Activated naive CD4-positive, alpha-beta T cell treated with anti-CD3 and anti-CD28 coated beads, Interleukin-2, amount 50 U/mL, for 24 hours (primary cell): ENCODE data around the gene C13orf42.

Experiments used
- H3K27ac Mint-ChIP-seq: one replicate; pipeline ENCODE4 v1.8.0; 2021; ENCODE audit warnings: mild to moderate bottlenecking, mixed read lengths
- H3K27me3 Mint-ChIP-seq: one replicate; pipeline ENCODE4 v1.8.0; 2021; ENCODE audit warnings: mixed read lengths
- H3K36me3 Mint-ChIP-seq: one replicate; pipeline ENCODE4 v1.8.0; 2021; ENCODE audit warnings: mixed read lengths
- H3K4me1 Mint-ChIP-seq: one replicate; pipeline ENCODE4 v1.8.0; 2021; ENCODE audit warnings: mixed read lengths
- H3K4me3 Mint-ChIP-seq: one replicate; pipeline ENCODE4 v1.8.0; 2021; ENCODE audit warnings: mild to moderate bottlenecking, mixed read lengths
- H3K9me3 Mint-ChIP-seq: one replicate; pipeline ENCODE4 v1.8.0; 2021; ENCODE audit warnings: mixed read lengths

C13orf42 gene

GRCh38 chr13:51111174-51111573 is at the start of gene C13orf42:
C13orf42 (minus strand) TSS chr13:51111274; CDS start chr13:51111209, 65 bp downstream.
- Mint-ChIP-seq H3K9me3 (no peaks in the 10 kb centered on the region), H3K4me3 (no peak within 1 kb of the TSS), H3K27me3 (peaks cover 3% of the 10 kb centered on the region), H3K27ac (no peak within 1 kb of the TSS), H3K36me3 (no peaks in the 10 kb centered on the region), H3K4me1 (no peaks in the 10 kb centered on the region)

GRCh38 chr13:51158880-51159518 is 47.9 kb upstream of the C13orf42 start:
- no peaks in the 10 kb centered on the region for H3K36me3 Mint-ChIP-seq
- no peaks in the 10 kb centered on the region for H3K4me1 Mint-ChIP-seq
- H3K27me3 Mint-ChIP-seq = peaks cover 3% of the 10 kb centered on the region
- H3K27ac Mint-ChIP-seq = no peak overlapping the region
- no peaks in the 10 kb centered on the region for H3K9me3 Mint-ChIP-seq
- H3K4me3 Mint-ChIP-seq = no peak overlapping the region

GRCh38 chr13:51158365-51158764 is 47.3 kb upstream of the C13orf42 start:
- Mint-ChIP-seq H3K36me3 (no peaks in the 10 kb centered on the region), H3K27me3 (peaks cover 1% of the 10 kb centered on the region), H3K27ac (no peak overlapping the region), H3K4me1 (no peaks in the 10 kb centered on the region), H3K4me3 (no peak overlapping the region), H3K9me3 (no peaks in the 10 kb centered on the region)

GRCh38 chr13:51156648-51157047 is 45.6 kb upstream of the C13orf42 start:
- H3K4me3 Mint-ChIP-seq = no peak overlapping the region
- H3K9me3 Mint-ChIP-seq = no peaks in the 10 kb centered on the region
- H3K27me3 Mint-ChIP-seq = peaks cover 4% of the 10 kb centered on the region
- H3K27ac Mint-ChIP-seq = no peak overlapping the region
- H3K36me3 Mint-ChIP-seq = no peaks in the 10 kb centered on the region
- no peaks in the 10 kb centered on the region for H3K4me1 Mint-ChIP-seq

- Mint-ChIP-seq H3K9me3 (no peaks in the 10 kb centered on the region), H3K36me3 (no peaks in the 10 kb centered on the region), H3K27ac (no peak overlapping the region), H3K4me1 (no peaks in the 10 kb centered on the region), H3K4me3 (no peak overlapping the region), H3K27me3 (peaks cover 6% of the 10 kb centered on the region)
Observed at GRCh38 chr13:51155776-51156515, 44.9 kb upstream of the C13orf42 start.

- Mint-ChIP-seq H3K27me3 (peaks cover 7% of the 10 kb centered on the region), H3K4me1 (no peaks in the 10 kb centered on the region), H3K27ac (no peak overlapping the region), H3K4me3 (no peak overlapping the region), H3K36me3 (no peaks in the 10 kb centered on the region), H3K9me3 (no peaks in the 10 kb centered on the region)
Observed at GRCh38 chr13:51155161-51155560, 44.1 kb upstream of the C13orf42 start.

- H3K9me3 Mint-ChIP-seq = no peaks in the 10 kb centered on the region
- no peaks in the 10 kb centered on the region for H3K36me3 Mint-ChIP-seq
- no peak overlapping the region for H3K27ac Mint-ChIP-seq
- H3K27me3 Mint-ChIP-seq = peaks cover 5% of the 10 kb centered on the region
- no peak overlapping the region for H3K4me3 Mint-ChIP-seq
- H3K4me1 Mint-ChIP-seq = no peaks in the 10 kb centered on the region
Observed at GRCh38 chr13:51154029-51154555, 43.0 kb upstream of the C13orf42 start.

- Mint-ChIP-seq H3K4me3 (no peak overlapping the region), H3K4me1 (no peaks in the 10 kb centered on the region), H3K36me3 (no peaks in the 10 kb centered on the region), H3K27ac (no peak overlapping the region), H3K9me3 (no peaks in the 10 kb centered on the region), H3K27me3 (peaks cover 5% of the 10 kb centered on the region)
Observed at GRCh38 chr13:51153527-51153926, 42.5 kb upstream of the C13orf42 start.

GRCh38 chr13:51152701-51153100 is 41.6 kb upstream of the C13orf42 start:
- Mint-ChIP-seq H3K4me1 (no peaks in the 10 kb centered on the region), H3K27ac (no peak overlapping the region), H3K27me3 (peaks cover 5% of the 10 kb centered on the region), H3K9me3 (no peaks in the 10 kb centered on the region), H3K36me3 (no peaks in the 10 kb centered on the region), H3K4me3 (no peak overlapping the region)

GRCh38 chr13:51151463-51151862 is 40.4 kb upstream of the C13orf42 start:
- no peak overlapping the region for H3K4me3 Mint-ChIP-seq
- no peaks in the 10 kb centered on the region for H3K4me1 Mint-ChIP-seq
- no peak overlapping the region for H3K27ac Mint-ChIP-seq
- no peaks in the 10 kb centered on the region for H3K36me3 Mint-ChIP-seq
- H3K9me3 Mint-ChIP-seq = no peaks in the 10 kb centered on the region
- H3K27me3 Mint-ChIP-seq = peaks cover 5% of the 10 kb centered on the region

- no peaks in the 10 kb centered on the region for H3K36me3 Mint-ChIP-seq
- H3K9me3 Mint-ChIP-seq = no peaks in the 10 kb centered on the region
- H3K27me3 Mint-ChIP-seq = peaks cover 9% of the 10 kb centered on the region
- H3K27ac Mint-ChIP-seq = no peak overlapping the region
- no peaks in the 10 kb centered on the region for H3K4me1 Mint-ChIP-seq
- H3K4me3 Mint-ChIP-seq = no peak overlapping the region
Observed at GRCh38 chr13:51148952-51149573, 38.0 kb upstream of the C13orf42 start.

- no peaks in the 10 kb centered on the region for H3K4me1 Mint-ChIP-seq
- no peaks in the 10 kb centered on the region for H3K36me3 Mint-ChIP-seq
- no peaks in the 10 kb centered on the region for H3K9me3 Mint-ChIP-seq
- peaks cover 9% of the 10 kb centered on the region for H3K27me3 Mint-ChIP-seq
- no peak overlapping the region for H3K27ac Mint-ChIP-seq
- H3K4me3 Mint-ChIP-seq = no peak overlapping the region
Observed at GRCh38 chr13:51148223-51148951, 37.3 kb upstream of the C13orf42 start.

- Mint-ChIP-seq H3K27me3 (peaks cover 7% of the 10 kb centered on the region), H3K9me3 (no peaks in the 10 kb centered on the region), H3K27ac (no peak overlapping the region), H3K36me3 (no peaks in the 10 kb centered on the region), H3K4me3 (no peak overlapping the region), H3K4me1 (no peaks in the 10 kb centered on the region)
Observed at GRCh38 chr13:51147732-51148131, 36.7 kb upstream of the C13orf42 start.

GRCh38 chr13:51146667-51147066 is 35.6 kb upstream of the C13orf42 start:
- Mint-ChIP-seq H3K36me3 (no peaks in the 10 kb centered on the region), H3K9me3 (no peaks in the 10 kb centered on the region), H3K4me1 (no peaks in the 10 kb centered on the region), H3K27ac (no peak overlapping the region), H3K4me3 (no peak overlapping the region), H3K27me3 (peaks cover 7% of the 10 kb centered on the region)

GRCh38 chr13:51137250-51137649 is 26.2 kb upstream of the C13orf42 start:
- no peaks in the 10 kb centered on the region for H3K4me1 Mint-ChIP-seq
- H3K27me3 Mint-ChIP-seq = peaks cover 4% of the 10 kb centered on the region
- peaks cover 4% of the 10 kb centered on the region for H3K9me3 Mint-ChIP-seq
- no peak overlapping the region for H3K27ac Mint-ChIP-seq
- no peak overlapping the region for H3K4me3 Mint-ChIP-seq
- H3K36me3 Mint-ChIP-seq = no peaks in the 10 kb centered on the region
